ENCODE measurements around the gene SH3BP5. TPM values are rescaled to one million over a fixed set of nuclear protein-coding genes. Genes with fewer than 3 reads are reported as not detected.

SH3BP5 gene
- total RNA-seq, 2 donors from 2014 or later: 47.2 to 82.4 TPM

- ATAC-seq (ENCODE audit: insufficient number of reproducible peaks, low FRiP score, low read depth) (peak; percentile 46), DNase-seq (ENCODE audit: low spot score) (peak; percentile 69)
- Histone ChIP-seq H3K27me3 (replicated peaks; ENCODE audit: insufficient read depth) (no peaks in the 10 kb centered on the region), H3K36me3 (no peaks in the 10 kb centered on the region), H3K4me3 (peak overlapping the region; percentile 57), H3K4me1 (ENCODE audit: control insufficient read depth in 1 of 2, low read depth in 2 of 2) (peaks cover 25 to 36% of the 10 kb centered on the region in 2 donors), H3K9me3 (no peaks in the 10 kb centered on the region), H3K27ac (peak overlapping the region; percentile 30 to 83)
- no peak for TF ChIP-seq CTCF (IDR thresholded peaks at IDR 0.05)
Measured at GRCh38 chr3:15269091-15269989, 63.0 kb downstream of the SH3BP5 start.

- DNase-seq (ENCODE audit: low spot score) (peak; percentile 55), ATAC-seq (ENCODE audit: insufficient number of reproducible peaks, low FRiP score, low read depth) (peak; percentile 59)
- Histone ChIP-seq H3K4me3 (peak overlapping the region; percentile 26), H3K36me3 (no peaks in the 10 kb centered on the region), H3K27ac (peak overlapping the region in 1 of 2 donors; percentile 83), H3K9me3 (no peaks in the 10 kb centered on the region), H3K4me1 (ENCODE audit: control insufficient read depth in 1 of 2, low read depth in 2 of 2) (peaks cover 21 to 41% of the 10 kb centered on the region in 2 donors), H3K27me3 (replicated peaks; ENCODE audit: insufficient read depth) (no peaks in the 10 kb centered on the region)
- TF ChIP-seq CTCF (IDR thresholded peaks at IDR 0.05): peak; percentile 87
Measured at GRCh38 chr3:15268033-15268631, 64.3 kb downstream of the SH3BP5 start.

GRCh38 chr3:15267502-15267901, 64.9 kb downstream of the SH3BP5 start:
- peaks cover 21 to 41% of the 10 kb centered on the region in 2 donors for H3K4me1 ChIP-seq (ENCODE audit: control insufficient read depth in 1 of 2, low read depth in 2 of 2)
- no peaks in the 10 kb centered on the region for H3K36me3 ChIP-seq
- ATAC-seq (ENCODE audit: insufficient number of reproducible peaks, low FRiP score, low read depth): no peak
- no peak overlapping the region for H3K4me3 ChIP-seq
- H3K27me3 ChIP-seq (replicated peaks; ENCODE audit: insufficient read depth): no peaks in the 10 kb centered on the region
- no peaks in the 10 kb centered on the region for H3K9me3 ChIP-seq
- H3K27ac ChIP-seq: no peak overlapping the region
- DNase-seq (ENCODE audit: low spot score): no peak
- TF ChIP-seq CTCF (IDR thresholded peaks at IDR 0.05): no peak

GRCh38 chr3:15266510-15267376, 65.6 kb downstream of the SH3BP5 start:
- Histone ChIP-seq H3K27ac (no peak overlapping the region), H3K4me1 (ENCODE audit: control insufficient read depth in 1 of 2, low read depth in 2 of 2) (peaks cover 21 to 41% of the 10 kb centered on the region in 2 donors), H3K4me3 (no peak overlapping the region), H3K27me3 (replicated peaks; ENCODE audit: insufficient read depth) (no peaks in the 10 kb centered on the region), H3K36me3 (no peaks in the 10 kb centered on the region), H3K9me3 (no peaks in the 10 kb centered on the region)
- TF ChIP-seq CTCF (IDR thresholded peaks at IDR 0.05): no peak
- DNase-seq (ENCODE audit: low spot score) (no peak), ATAC-seq (ENCODE audit: insufficient number of reproducible peaks, low FRiP score, low read depth) (no peak)
